DOHH2 (cell line): ENCODE measurements around the gene PPID.
"Not testable (repeated sequence)": the region's sequence is repeated elsewhere in the genome, so short reads cannot be mapped to it uniquely, and the experiment has no call there.

ENCODE experiments used
- H3F3A ChIP-seq: fragments of 200-600 bp; sonication (generic), shearing (Covaris generic); 2 replicates; pipeline ENCODE4 v1.6.0; 2016; ENCODE audit warnings: antibody characterized with exemption, mild to moderate bottlenecking; ENCODE audit not compliant: control insufficient read depth, insufficient read depth
- H3K27ac ChIP-seq: fragments of 200-600 bp; sonication (generic); 2 replicates; pipeline ENCODE4 v1.5.1; 2014; ENCODE audit warnings: low read depth, mild to moderate bottlenecking, low read length, moderate library complexity
- H3K27me3 ChIP-seq: fragments of 200-600 bp; sonication (generic); 2 replicates; pipeline ENCODE4 v1.6.1; 2014; ENCODE audit warnings: mild to moderate bottlenecking, low read length, mixed read lengths; ENCODE audit not compliant: control insufficient read depth
- H3K36me3 ChIP-seq: fragments of 200-600 bp; sonication (generic); 2 replicates; pipeline ENCODE4 v1.6.1; 2014; ENCODE audit warnings: mild to moderate bottlenecking, low read length, moderate library complexity, mixed read lengths; ENCODE audit not compliant: control insufficient read depth
- H3K4me1 ChIP-seq: fragments of 200-600 bp; sonication (generic); 2 replicates; pipeline ENCODE4 v1.6.1; 2014; ENCODE audit warnings: mild to moderate bottlenecking, low read length, mixed read lengths; ENCODE audit not compliant: control insufficient read depth
- H3K4me2 ChIP-seq: fragments of 200-600 bp; sonication (generic); 2 replicates; pipeline ENCODE4 v1.6.0; 2014; ENCODE audit warnings: mild to moderate bottlenecking, low read length, moderate library complexity
- H3K4me3 ChIP-seq: fragments of 200-600 bp; sonication (generic); 2 replicates; pipeline ENCODE4 v1.5.1; 2014; ENCODE audit warnings: mild to moderate bottlenecking, low read length, mixed read lengths
- H3K79me2 ChIP-seq: fragments of 200-600 bp; sonication (generic); 2 replicates; pipeline ENCODE4 v1.6.1; 2014; ENCODE audit warnings: mild to moderate bottlenecking, low read length, mixed read lengths; ENCODE audit not compliant: control insufficient read depth
- H3K9me2 ChIP-seq: fragments of 200-600 bp; sonication (generic); replicated peaks from 2 replicates; pipeline ENCODE4 v1.6.1; 2014; ENCODE audit warnings: mild to moderate bottlenecking, low read length, mixed read lengths; ENCODE audit not compliant: control insufficient read depth
- H3K9me3 ChIP-seq: fragments of 200-600 bp; sonication (generic); 2 replicates; pipeline ENCODE4 v1.6.1; 2014; ENCODE audit warnings: antibody characterized with exemption, low read length, mixed read lengths; ENCODE audit not compliant: control insufficient read depth, insufficient read depth
- H4K20me1 ChIP-seq: fragments of 200-600 bp; sonication (generic); 2 replicates; pipeline ENCODE4 v1.6.0; 2014; ENCODE audit warnings: low read depth, mild to moderate bottlenecking, antibody characterized with exemption, low read length, moderate library complexity; ENCODE audit not compliant: control insufficient read depth, insufficient read depth
- EZH2phosphoT487 ChIP-seq: fragments of 200-600 bp; sonication (generic); IDR thresholded peaks from 2 replicates; pipeline ENCODE4 v1.6.1; 2017; ENCODE audit warnings: borderline replicate concordance, mild to moderate bottlenecking, antibody characterized with exemption, low read length, moderate library complexity, mixed read lengths
- TF ChIP-seq, protein P1 (sequence below): fragments of 200-600 bp; sonication (generic); IDR thresholded peaks from one replicate; pipeline ENCODE4 v1.5.1; 2014; ENCODE audit warnings: antibody characterized with exemption, mild to moderate bottlenecking, low read depth, low read length; ENCODE audit not compliant: poor library complexity, severe bottlenecking

Gene PPID

DNA sequence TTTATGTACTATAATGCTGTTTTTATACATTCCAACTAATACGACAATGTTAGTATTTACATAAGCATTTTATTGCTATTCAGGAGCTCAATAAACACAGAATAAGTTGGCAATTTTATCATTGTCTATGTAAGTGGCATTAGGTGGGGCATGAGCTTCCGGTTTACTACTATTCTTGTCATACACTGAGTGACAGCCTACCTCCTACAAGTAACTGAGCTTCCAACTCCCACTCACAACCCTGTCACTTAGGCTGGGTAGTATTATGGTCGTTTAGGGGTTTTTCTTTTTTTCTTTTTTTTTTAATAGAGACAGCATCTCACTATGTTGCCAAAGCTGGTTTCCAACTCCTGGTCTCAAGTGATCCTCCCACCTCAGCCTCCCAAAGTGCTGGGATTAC is 7.4 kb downstream of the PPID start:
- H4K20me1 ChIP-seq = no peaks in the 10 kb centered on the region
- H3K36me3 ChIP-seq = peaks cover 90% of the 10 kb centered on the region
- TF ChIP-seq EZH2phosphoT487 = no peak
- TF ChIP-seq, protein P1, sequence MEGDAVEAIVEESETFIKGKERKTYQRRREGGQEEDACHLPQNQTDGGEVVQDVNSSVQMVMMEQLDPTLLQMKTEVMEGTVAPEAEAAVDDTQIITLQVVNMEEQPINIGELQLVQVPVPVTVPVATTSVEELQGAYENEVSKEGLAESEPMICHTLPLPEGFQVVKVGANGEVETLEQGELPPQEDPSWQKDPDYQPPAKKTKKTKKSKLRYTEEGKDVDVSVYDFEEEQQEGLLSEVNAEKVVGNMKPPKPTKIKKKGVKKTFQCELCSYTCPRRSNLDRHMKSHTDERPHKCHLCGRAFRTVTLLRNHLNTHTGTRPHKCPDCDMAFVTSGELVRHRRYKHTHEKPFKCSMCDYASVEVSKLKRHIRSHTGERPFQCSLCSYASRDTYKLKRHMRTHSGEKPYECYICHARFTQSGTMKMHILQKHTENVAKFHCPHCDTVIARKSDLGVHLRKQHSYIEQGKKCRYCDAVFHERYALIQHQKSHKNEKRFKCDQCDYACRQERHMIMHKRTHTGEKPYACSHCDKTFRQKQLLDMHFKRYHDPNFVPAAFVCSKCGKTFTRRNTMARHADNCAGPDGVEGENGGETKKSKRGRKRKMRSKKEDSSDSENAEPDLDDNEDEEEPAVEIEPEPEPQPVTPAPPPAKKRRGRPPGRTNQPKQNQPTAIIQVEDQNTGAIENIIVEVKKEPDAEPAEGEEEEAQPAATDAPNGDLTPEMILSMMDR = no peak
- H3K27me3 ChIP-seq = no peaks in the 10 kb centered on the region
- no peaks in the 10 kb centered on the region for H3F3A ChIP-seq
- H3K27ac ChIP-seq = no peak overlapping the region
- no peaks in the 10 kb centered on the region for H3K9me2 ChIP-seq
- peaks cover 3% of the 10 kb centered on the region; the same call in 1 of the 2 replicates for H3K79me2 ChIP-seq
- no peak overlapping the region for H3K4me3 ChIP-seq
- no peak overlapping the region for H3K4me2 ChIP-seq
- H3K9me3 ChIP-seq = no peaks in the 10 kb centered on the region
- no peaks in the 10 kb centered on the region for H3K4me1 ChIP-seq

DNA sequence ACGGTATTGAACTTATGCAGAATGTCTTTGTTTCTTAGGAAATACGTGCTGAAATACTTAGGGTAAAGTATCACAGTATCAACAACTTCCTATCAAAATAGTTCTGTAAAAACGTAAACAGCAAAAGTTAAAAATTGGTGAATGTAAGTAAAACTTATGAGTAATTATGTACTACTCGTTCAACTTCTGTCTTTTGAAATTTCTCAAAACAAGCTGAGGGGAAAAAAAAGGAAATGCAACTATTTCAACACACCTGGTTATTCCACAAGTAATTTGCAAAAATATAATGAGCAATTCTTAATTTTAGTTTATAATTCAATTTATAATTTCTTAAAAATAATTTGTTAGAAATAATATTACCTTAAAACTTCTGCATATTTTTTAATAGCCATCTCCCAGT is 8.3 kb downstream of the PPID start:
- Histone ChIP-seq H3K4me1 (no peaks in the 10 kb centered on the region), H3K79me2 (peaks cover 2% of the 10 kb centered on the region; the same call in 1 of the 2 replicates), H3K9me3 (no peaks in the 10 kb centered on the region), H3K27me3 (no peaks in the 10 kb centered on the region), H3K4me3 (no peak overlapping the region), H3K4me2 (no peak overlapping the region), H3K36me3 (peaks cover 94% of the 10 kb centered on the region), H3F3A (no peaks in the 10 kb centered on the region), H3K27ac (no peak overlapping the region), H4K20me1 (no peaks in the 10 kb centered on the region), H3K9me2 (no peaks in the 10 kb centered on the region)
- TF ChIP-seq EZH2phosphoT487 = no peak
- TF ChIP-seq, protein P1 = no peak

DNA sequence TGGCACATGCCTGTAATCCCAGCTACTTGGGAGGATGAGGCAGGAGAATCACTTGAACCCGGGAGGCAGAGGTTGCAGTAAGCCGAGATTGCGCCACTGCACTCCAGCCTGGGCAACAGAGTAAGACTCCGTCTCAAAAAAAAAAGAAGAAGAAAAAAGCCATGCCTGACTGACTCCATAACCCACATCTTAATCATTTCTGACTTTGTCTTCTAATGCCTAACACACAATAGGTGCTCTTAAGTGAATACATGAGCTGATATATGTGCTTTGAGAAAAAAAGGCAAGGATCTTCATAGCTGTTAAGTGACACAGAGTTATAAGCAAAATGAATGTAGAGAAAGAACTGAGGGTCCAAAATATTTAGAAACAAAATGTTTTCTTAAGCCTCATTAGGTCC is 10.6 kb downstream of the PPID start:
- peaks cover 90% of the 10 kb centered on the region for H3K36me3 ChIP-seq

DNA sequence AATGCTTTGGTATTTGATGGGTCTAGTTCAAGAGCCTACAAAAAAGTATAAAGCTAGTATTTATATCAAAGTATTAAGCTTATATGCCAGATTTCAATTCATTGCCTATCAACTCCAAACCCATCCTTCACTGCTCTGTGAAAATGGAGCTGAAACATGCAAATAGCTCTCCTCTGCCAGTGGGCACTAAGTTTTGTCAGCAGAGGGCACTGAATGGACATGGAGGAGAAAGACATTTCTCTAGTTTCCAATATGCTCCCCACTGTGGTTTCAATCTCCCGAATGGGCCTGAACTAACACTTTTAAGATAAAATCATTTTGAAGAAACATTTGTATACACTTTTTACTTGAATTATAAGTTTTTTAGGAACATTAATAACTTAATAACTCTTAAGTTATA is 12.4 kb downstream of the PPID start:
- Histone ChIP-seq H3K36me3 (peaks cover 86% of the 10 kb centered on the region), H3K27me3 (no peaks in the 10 kb centered on the region), H3K79me2 (no peaks in the 10 kb centered on the region)

More for the DNA sequence above, 10.6 kb downstream of the PPID start:
- not testable (repeated sequence) for H3K9me2 ChIP-seq, H3K79me2 ChIP-seq, H3K4me2 ChIP-seq, H4K20me1 ChIP-seq, H3K9me3 ChIP-seq, H3K27me3 ChIP-seq, H3F3A ChIP-seq, H3K4me1 ChIP-seq, H3K4me3 ChIP-seq, H3K27ac ChIP-seq

More for the DNA sequence above, 12.4 kb downstream of the PPID start:
- Histone ChIP-seq H3K4me3 (no peak overlapping the region), H3K9me3 (no peaks in the 10 kb centered on the region), H3F3A (no peaks in the 10 kb centered on the region), H3K4me2 (no peak overlapping the region), H3K9me2 (no peaks in the 10 kb centered on the region), H3K4me1 (no peaks in the 10 kb centered on the region), H3K27ac (no peak overlapping the region), H4K20me1 (no peaks in the 10 kb centered on the region)
- TF ChIP-seq, protein P1 = no peak
